Activated CD8-positive, alpha-beta memory T cell treated with anti-CD3 and anti-CD28 coated beads, Interleukin-2, amount 50 U/mL, for 24 hours (primary cell): ENCODE results near the gene CCNA1.

Experiments
- DNase-seq: peaks from one replicate; pipeline ENCODE4 v3.0.0-alpha.2; 2020; ENCODE audit errors: extremely low read depth

The CCNA1 gene

DNA sequence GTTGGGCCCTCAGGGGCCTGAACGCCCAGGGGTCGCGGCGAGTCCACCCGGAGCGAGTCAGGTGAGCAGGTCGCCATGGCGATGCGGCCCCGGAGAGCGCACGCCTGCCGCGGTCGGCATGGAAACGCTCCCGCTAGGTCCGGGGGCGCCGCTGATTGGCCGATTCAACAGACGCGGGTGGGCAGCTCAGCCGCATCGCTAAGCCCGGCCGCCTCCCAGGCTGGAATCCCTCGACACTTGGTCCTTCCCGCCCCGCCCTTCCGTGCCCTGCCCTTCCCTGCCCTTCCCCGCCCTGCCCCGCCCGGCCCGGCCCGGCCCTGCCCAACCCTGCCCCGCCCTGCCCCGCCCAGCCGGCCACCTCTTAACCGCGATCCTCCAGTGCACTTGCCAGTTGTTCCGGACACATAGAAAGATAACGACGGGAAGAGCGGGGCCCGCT is at the start of gene CCNA1:
Gene CCNA1, plus strand, starts transcription at position 390 of the 439 bp plus-strand sequence. CDS start 562 bp downstream, outside the sequence.
- no peak for DNase-seq

GRCh38 chr13:36385489-36385888 is 46.8 kb upstream of the CCNA1 start:
- DNase-seq: no peak

DNA sequence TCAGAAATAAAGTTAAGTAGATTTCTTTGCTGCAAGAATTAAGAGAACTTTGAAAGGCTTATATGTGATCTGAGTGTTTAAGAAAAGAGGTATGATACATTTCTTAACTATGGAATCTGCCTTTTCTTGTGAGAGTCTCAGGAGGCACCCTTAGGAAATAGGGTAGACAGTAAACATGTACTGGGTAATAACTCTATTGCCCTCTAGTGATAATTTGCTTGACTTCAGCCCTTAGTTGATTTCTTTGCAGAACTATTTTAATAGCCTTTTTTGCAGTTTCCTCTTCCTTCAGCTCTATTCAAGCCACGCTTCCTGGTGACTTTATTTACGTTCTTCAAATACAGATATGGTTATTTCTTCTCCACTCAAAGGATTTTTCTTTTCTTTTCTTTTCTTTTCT is 37.0 kb upstream of the CCNA1 start:
- no peak for DNase-seq

GRCh38 chr13:36405151-36405550 is 27.1 kb upstream of the CCNA1 start:
- DNase-seq: no peak

GRCh38 chr13:36412736-36413135 is 19.6 kb upstream of the CCNA1 start:
- no peak for DNase-seq

- no peak for DNase-seq
Measured at GRCh38 chr13:36413161-36413560, 19.1 kb upstream of the CCNA1 start.

GRCh38 chr13:36414461-36414860 is 17.8 kb upstream of the CCNA1 start:
- DNase-seq: no peak

DNA sequence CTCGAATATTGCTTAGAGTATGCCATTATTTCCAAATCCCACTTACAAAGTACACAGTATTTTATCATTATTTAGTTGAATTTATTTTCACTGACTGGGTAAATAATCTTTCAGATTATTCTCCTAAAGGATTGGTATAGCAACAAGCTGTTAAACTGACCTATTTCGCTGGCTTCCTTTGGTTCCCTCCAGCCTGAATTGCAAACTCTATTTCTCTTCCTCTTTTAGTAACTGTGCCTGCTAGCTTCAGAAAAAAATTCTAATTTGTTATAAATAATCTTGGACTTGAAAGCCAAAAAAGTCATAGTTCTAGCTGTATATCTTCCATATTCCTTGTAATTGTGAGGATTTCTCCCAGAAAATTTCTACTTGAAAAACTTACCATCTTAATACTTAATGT is 15.0 kb upstream of the CCNA1 start:
- no peak for DNase-seq

GRCh38 chr13:36418022-36418805 is 14.1 kb upstream of the CCNA1 start:
- no peak for DNase-seq

DNA sequence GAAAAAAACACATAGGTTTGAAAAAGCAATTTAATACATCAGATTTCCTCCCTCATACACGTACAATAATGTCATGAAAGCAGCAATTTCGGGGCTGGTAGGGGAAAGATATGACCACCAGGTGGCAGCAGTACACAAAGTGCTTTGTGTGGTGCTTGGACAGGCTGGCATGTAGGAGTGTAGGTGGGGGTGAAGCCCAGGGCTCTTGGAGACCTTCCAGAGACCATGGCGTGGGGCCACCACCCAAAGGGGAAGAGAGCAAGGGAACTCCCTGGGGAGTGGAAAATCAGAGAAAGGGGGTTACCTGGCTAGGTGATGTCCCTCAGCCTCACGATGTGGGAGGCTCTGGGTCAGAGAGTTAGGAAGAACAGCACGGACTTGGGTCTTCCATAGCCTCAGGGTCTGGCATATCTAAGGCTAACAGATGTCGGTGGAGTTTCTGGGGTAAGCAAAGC is 11.8 kb upstream of the CCNA1 start:
- peak; percentile 43 for DNase-seq

DNA sequence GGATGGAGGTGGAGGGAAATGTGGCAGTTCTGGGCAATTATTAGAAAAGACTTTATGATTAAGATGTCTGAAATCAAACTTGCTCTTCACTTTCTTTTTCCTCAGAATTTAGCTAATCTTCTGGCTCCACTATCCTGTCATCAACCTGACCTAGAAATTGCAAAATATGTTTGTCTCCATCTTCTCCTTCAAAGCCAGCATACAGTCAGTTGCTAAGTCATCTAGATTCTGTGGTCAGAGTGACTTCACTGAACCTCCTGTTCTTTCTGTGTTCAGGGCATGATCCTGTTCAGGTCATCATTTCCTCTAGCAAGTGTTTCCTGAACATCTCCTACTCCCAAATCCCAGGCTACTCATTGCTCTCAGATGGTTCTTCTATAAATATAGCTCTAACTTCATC is 10.8 kb upstream of the CCNA1 start:
- DNase-seq: no peak

DNA sequence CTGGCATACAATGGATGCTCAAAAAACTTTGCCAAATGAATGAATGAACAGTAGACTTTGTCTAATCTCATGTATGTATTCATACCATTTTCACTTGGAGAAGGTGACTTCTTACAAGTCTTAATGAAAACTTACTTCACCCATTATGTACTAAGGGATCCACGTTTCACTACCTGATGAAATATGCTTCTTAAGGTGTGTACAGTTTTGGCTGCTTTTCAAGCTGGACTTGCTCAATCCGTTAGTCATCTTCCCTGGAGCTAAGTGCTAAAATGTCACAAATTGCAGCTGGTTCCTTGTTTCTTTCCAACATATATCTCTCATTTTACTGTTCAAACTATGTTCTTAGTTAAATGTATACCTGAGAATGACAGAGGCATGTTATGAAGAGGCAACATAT is 4.2 kb upstream of the CCNA1 start:
- no peak for DNase-seq

- DNase-seq: no peak
Measured at GRCh38 chr13:36430247-36431203, 1.8 kb upstream of the CCNA1 start.

DNA sequence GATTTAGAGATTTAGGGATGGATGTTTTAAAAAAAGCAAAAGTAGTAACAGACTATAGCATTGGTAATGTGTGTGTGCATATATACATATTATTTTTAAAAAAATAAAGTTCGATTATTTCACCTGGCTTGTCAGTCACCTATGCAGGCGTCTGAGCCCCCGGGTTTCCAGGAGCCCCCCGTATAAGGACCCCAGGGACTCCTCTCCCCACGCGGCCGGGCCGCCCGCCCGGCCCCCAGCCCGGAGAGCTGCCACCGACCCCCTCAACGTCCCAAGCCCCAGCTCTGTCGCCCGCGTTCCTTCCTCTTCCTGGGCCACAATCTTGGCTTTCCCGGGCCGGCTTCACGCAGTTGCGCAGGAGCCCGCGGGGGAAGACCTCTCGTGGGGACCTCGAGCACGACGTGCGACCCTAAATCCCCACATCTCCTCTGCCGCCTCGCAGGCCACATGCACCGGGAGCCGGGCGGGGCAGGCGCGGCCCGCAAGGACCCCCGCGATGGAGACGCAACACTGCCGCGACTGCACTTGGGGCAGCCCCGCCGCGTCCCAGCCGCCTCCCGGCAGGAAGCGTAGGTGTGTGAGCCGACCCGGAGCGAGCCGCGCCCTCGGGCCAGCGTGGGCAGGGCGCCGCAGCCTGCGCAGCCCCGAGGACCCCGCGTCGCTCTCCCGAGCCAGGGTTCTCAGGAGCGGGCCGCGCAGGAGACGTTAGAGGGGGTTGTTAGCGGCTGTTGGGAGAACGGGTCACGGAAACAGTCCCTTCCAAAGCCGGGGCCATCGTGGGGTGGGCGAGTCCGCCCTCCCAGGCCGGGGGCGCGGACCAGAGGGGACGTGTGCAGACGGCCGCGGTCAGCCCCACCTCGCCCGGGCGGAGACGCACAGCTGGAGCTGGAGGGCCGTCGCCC is 840 bp upstream of the CCNA1 start:
- DNase-seq: no peak

GRCh38 chr13:36436811-36437210 is 4.5 kb downstream of the CCNA1 start:
- no peak for DNase-seq

DNA sequence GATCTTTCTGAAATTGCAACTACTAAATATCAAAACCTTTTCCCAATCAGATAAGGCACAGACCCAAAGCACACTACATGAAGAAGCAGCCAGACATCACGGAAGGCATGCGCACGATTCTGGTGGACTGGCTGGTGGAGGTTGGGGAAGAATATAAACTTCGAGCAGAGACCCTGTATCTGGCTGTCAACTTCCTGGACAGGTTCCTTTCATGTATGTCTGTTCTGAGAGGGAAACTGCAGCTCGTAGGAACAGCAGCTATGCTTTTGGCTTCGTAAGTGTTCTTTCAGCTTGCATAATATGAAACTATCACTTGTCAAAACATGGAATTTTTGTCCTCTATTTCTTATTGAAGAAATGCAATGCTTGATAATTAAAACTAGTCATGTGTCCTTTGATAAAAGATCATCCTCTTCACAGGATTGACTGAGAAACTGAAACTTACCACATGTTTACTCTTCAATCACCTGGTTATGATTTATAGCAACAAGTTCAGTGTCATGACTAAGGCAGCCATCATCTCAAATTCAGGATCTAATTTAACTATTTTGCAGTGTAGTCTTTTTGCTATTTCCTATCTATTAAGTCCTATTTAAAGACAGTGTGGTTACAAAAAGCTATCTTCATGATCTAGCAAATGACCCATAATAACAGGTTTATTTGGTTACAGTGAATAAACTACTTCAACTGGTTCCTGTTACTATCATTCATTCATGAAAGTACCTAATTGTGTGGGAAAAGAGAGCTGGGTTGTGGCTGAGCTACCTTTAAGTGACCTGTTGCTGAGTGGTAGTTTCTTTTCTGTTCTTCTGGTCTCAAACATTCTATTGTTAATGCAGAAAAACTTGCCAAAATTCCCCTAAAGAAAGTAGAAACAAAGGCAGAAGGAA is 6.5 kb downstream of the CCNA1 start:
- DNase-seq: no peak

DNA sequence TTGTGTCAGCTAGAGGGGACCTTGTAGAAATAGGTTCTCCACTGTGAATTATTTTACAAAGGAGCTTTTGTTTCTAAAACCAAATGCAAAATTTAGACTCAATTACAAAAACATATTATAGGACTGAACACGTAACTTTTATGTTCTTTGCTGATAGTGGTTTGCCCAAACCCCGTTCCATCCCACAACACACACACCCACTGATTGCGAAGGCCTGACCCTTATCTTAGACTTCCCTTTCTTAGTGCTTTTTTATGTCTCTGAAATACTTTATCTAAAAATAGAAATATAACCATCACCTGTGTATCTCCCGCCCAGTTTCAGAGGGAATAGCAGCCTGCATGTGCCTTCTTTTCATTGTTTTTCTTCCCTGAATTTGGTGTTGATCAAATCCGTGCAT is 13.0 kb downstream of the CCNA1 start:
- no peak for DNase-seq

GRCh38 chr13:36445891-36446351 is 13.6 kb downstream of the CCNA1 start:
- DNase-seq: no peak

DNA sequence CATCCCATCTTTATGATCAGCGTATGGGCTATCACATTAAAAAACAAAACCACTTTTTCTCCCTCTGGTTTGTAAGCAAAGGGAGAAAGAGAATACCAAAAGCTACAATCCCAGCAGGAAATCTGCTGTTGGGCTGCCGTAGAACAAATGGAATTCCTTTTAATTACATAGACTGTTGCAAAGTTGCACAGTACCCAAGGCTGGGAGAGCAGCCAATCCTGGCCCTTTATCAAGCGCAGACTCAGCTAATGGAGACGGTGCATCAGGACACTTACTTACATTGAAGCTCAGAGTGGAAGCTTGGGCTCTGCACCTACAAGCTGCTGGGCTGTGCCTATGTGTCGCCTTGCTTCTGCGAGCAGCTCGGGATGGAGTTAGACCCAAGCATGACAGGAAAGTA is 15.2 kb downstream of the CCNA1 start:
- DNase-seq: no peak

DNA sequence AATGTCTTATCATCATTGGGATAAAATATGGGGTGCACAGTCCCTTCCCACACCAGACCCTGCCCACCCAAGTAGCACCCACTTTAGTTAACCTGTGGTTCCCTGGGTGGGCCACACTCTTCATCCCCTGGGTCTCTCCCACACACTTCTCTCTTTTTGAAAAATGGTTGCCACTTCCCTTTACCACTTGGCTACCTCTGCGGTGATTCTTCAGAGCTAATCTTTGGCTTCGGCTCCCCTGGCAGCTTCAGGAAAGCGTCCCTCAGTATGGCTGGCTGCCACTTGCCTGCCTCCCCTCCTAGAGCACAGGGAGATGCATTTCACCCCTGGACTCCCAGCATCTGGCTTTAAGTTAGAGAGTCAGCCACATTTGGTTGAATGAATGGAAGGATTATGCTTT is 18.2 kb downstream of the CCNA1 start:
- no peak for DNase-seq
